ENCODE data around the gene ACOX1. TPM values are rescaled to one million over a fixed set of nuclear protein-coding genes. Genes with fewer than 3 reads are reported as not detected.
A peak's percentile ranks its signal among the peaks of the same experiment; 100 is the strongest.

ACOX1 gene
- total RNA-seq, 1 experiment from 2014 or later = 50.2 TPM

- H3K9ac ChIP-seq (ENCODE audit: low read length) = no peak overlapping the region
- no peaks in the 10 kb centered on the region for H4K20me1 ChIP-seq (ENCODE audit: insufficient read depth)
- intact Hi-C loops (cut with micrococcal nuclease) = no loop called here
- BruUV-seq (replicated peaks) = TSS peak; percentile 25
- no peaks in the 10 kb centered on the region for H3K27me3 ChIP-seq (ENCODE audit: insufficient read depth, low read length)
- no peak for ATAC-seq
- no peak overlapping the region for H2AFZ ChIP-seq (ENCODE audit: low read depth, low read length, poor library complexity, severe bottlenecking)
- H3K4me2 ChIP-seq (ENCODE audit: low read length) = no peak overlapping the region
- no peak overlapping the region for H3K27ac ChIP-seq (ENCODE audit: low read depth, low read length)
- no peaks in the 10 kb centered on the region for H3K9me3 ChIP-seq (ENCODE audit: control insufficient read depth in 1 of 2, insufficient read depth in 1 of 2, low read depth in 1 of 2, low read length in 2 of 2)
- CTCF ChIA-PET = no interaction called here
- no peak for DNase-seq (ENCODE audit: low read depth, low spot score)
- RAD21 ChIA-PET (ENCODE audit: low non-redundant PET in 1 of 2, low total read pairs in 2 of 2, uncharacterized antibody in 2 of 2, unreplicated experiment in 2 of 2) = no interaction called here
- TF ChIP-seq FOSL1 (IDR thresholded peaks at IDR 0.05; ENCODE audit: low read depth) = no peak
- no peak for TF ChIP-seq TCF7L2 (IDR thresholded peaks at IDR 0.05; ENCODE audit: borderline replicate concordance, extremely low read depth, insufficient read depth, insufficient read length)
- TF ChIP-seq POLR2AphosphoS5 (IDR thresholded peaks at IDR 0.05; ENCODE audit: low read depth, low read length) = no peak
- no peak for TF ChIP-seq RAD21 (IDR thresholded peaks at IDR 0.05; ENCODE audit: low read depth)
- POLR2A ChIA-PET = no interaction called here
- H3K4me1 ChIP-seq (ENCODE audit: control insufficient read depth in 1 of 2, insufficient read depth in 2 of 2, low read length in 2 of 2) = peaks cover 9 to 19% of the 10 kb centered on the region in 2 experiments
- H3K9me2 ChIP-seq (ENCODE audit: insufficient read depth) = no peaks in the 10 kb centered on the region
- peaks cover 0 to 2% of the 10 kb centered on the region in 2 experiments; a peak in 2 of 4 replicates for H3K36me3 ChIP-seq (ENCODE audit: control insufficient read depth in 1 of 2, insufficient read depth in 2 of 2, low read length in 2 of 2)
- peaks cover 24% of the 10 kb centered on the region; the same call in 1 of the 2 replicates for H3K79me2 ChIP-seq (ENCODE audit: insufficient read depth, low read length)
- no peak overlapping the region for H3K4me3 ChIP-seq (replicated peaks in 1 of 2; ENCODE audit: low read depth in 1 of 2, low read length in 2 of 2)
These were observed 2.7 kb downstream of the ACOX1 start for GRCh38 chr17:75976175-75976848.

DNA sequence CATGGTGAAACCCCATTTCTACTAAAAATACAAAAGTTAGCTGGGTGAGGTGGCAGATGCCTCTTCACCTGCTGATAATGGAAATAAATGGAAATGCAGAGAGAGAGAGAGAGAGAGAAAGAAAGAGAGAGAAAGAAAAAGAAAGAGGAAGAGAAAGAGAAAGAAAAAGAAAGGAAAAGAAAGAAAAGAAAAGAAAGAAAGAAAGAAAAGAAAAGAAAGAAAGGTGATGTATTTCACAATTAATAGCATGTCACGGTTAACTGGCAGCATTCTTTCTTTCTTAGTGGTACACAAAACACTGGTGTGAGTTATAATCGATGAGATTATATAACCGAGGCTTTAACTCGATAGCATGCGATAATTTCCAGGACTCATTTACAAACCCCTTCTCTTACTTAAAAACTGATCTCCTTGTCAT lies 3.2 kb downstream of the ACOX1 start:
- intact Hi-C loops (cut with micrococcal nuclease) = no loop called here
- peaks cover 24% of the 10 kb centered on the region; the same call in 1 of the 2 replicates for H3K79me2 ChIP-seq (ENCODE audit: insufficient read depth, low read length)

More for the DNA sequence above, 3.2 kb downstream of the ACOX1 start:
- Histone ChIP-seq H3K4me1 (ENCODE audit: control insufficient read depth in 1 of 2, insufficient read depth in 2 of 2, low read length in 2 of 2) (peaks cover 7 to 16% of the 10 kb centered on the region in 2 experiments), H3K27me3 (ENCODE audit: insufficient read depth, low read length) (no peaks in the 10 kb centered on the region), H3K36me3 (ENCODE audit: control insufficient read depth in 1 of 2, insufficient read depth in 2 of 2, low read length in 2 of 2) (peaks cover 0 to 2% of the 10 kb centered on the region in 2 experiments; a peak in 2 of 4 replicates), H3K4me3 (replicated peaks in 1 of 2; ENCODE audit: low read depth in 1 of 2, low read length in 2 of 2) (no peak overlapping the region), H3K9me3 (ENCODE audit: control insufficient read depth in 1 of 2, insufficient read depth in 1 of 2, low read depth in 1 of 2, low read length in 2 of 2) (no peaks in the 10 kb centered on the region), H3K9ac (ENCODE audit: low read length) (no peak overlapping the region), H3K9me2 (ENCODE audit: insufficient read depth) (no peaks in the 10 kb centered on the region), H3K4me2 (ENCODE audit: low read length) (no peak overlapping the region), H3K27ac (ENCODE audit: low read depth, low read length) (no peak overlapping the region), H2AFZ (ENCODE audit: low read depth, low read length, poor library complexity, severe bottlenecking) (no peak overlapping the region), H4K20me1 (ENCODE audit: insufficient read depth) (no peaks in the 10 kb centered on the region)
- ChIA-PET CTCF (no interaction called here), RAD21 (ENCODE audit: low non-redundant PET in 1 of 2, low total read pairs in 2 of 2, uncharacterized antibody in 2 of 2, unreplicated experiment in 2 of 2) (no interaction called here), POLR2A (no interaction called here)
- BruUV-seq (replicated peaks) = no TSS peak
- ATAC-seq (no peak), DNase-seq (ENCODE audit: low read depth, low spot score) (no peak)
- TF ChIP-seq, protein P1, sequence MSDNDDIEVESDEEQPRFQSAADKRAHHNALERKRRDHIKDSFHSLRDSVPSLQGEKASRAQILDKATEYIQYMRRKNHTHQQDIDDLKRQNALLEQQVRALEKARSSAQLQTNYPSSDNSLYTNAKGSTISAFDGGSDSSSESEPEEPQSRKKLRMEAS (IDR thresholded peaks at IDR 0.05) = no peak
- TF ChIP-seq TCF7L2 (IDR thresholded peaks at IDR 0.05; ENCODE audit: borderline replicate concordance, extremely low read depth, insufficient read depth, insufficient read length) (no peak), SP1 (IDR thresholded peaks at IDR 0.05; ENCODE audit: low read depth) (no peak), EGR1 (IDR thresholded peaks at IDR 0.05; ENCODE audit: low read depth) (no peak), ZFX (IDR thresholded peaks at IDR 0.05) (no peak), YY1 (IDR thresholded peaks at IDR 0.05; ENCODE audit: extremely low read depth, insufficient replicate concordance, low read depth, low read length) (no peak), EZH2phosphoT487 (IDR thresholded peaks at IDR 0.05; ENCODE audit: borderline replicate concordance) (no peak), CBX3 (IDR thresholded peaks at IDR 0.05; ENCODE audit: low read depth) (no peak), CEBPB (IDR thresholded peaks at IDR 0.05; ENCODE audit: low read depth) (no peak), SRF (IDR thresholded peaks at IDR 0.05; ENCODE audit: low read depth) (no peak), POLR2A (IDR thresholded peaks at IDR 0.05; ENCODE audit: borderline replicate concordance, extremely low read depth, insufficient read depth, insufficient read length) (no peak), EZH2 (IDR thresholded peaks at IDR 0.05) (no peak), ZNF274 (IDR thresholded peaks at IDR 0.05; ENCODE audit: low read depth, low read length) (no peak), JUND (IDR thresholded peaks at IDR 0.05) (no peak), ATF3 (IDR thresholded peaks at IDR 0.05) (no peak), RAD21 (IDR thresholded peaks at IDR 0.05; ENCODE audit: low read depth) (no peak)
- TF ChIP-seq, protein P2, sequence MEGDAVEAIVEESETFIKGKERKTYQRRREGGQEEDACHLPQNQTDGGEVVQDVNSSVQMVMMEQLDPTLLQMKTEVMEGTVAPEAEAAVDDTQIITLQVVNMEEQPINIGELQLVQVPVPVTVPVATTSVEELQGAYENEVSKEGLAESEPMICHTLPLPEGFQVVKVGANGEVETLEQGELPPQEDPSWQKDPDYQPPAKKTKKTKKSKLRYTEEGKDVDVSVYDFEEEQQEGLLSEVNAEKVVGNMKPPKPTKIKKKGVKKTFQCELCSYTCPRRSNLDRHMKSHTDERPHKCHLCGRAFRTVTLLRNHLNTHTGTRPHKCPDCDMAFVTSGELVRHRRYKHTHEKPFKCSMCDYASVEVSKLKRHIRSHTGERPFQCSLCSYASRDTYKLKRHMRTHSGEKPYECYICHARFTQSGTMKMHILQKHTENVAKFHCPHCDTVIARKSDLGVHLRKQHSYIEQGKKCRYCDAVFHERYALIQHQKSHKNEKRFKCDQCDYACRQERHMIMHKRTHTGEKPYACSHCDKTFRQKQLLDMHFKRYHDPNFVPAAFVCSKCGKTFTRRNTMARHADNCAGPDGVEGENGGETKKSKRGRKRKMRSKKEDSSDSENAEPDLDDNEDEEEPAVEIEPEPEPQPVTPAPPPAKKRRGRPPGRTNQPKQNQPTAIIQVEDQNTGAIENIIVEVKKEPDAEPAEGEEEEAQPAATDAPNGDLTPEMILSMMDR (IDR thresholded peaks at IDR 0.05 in 2 of 3, conservative IDR thresholded peaks at IDR 0.05 in 1 of 3; ENCODE audit: borderline replicate concordance in 1 of 3, insufficient read depth in 1 of 3, low read depth in 2 of 3, low read length in 2 of 3) = no peak

All from HCT116 (cell line).